ENCODE measurements around the gene SEC14L2.
A peak's percentile ranks its signal among the peaks of the same experiment; 100 is the strongest.

SEC14L2 gene
- total RNA-seq, result 0.20 to 5.6 (median 1.0) reads per million in 17 experiments

DNA sequence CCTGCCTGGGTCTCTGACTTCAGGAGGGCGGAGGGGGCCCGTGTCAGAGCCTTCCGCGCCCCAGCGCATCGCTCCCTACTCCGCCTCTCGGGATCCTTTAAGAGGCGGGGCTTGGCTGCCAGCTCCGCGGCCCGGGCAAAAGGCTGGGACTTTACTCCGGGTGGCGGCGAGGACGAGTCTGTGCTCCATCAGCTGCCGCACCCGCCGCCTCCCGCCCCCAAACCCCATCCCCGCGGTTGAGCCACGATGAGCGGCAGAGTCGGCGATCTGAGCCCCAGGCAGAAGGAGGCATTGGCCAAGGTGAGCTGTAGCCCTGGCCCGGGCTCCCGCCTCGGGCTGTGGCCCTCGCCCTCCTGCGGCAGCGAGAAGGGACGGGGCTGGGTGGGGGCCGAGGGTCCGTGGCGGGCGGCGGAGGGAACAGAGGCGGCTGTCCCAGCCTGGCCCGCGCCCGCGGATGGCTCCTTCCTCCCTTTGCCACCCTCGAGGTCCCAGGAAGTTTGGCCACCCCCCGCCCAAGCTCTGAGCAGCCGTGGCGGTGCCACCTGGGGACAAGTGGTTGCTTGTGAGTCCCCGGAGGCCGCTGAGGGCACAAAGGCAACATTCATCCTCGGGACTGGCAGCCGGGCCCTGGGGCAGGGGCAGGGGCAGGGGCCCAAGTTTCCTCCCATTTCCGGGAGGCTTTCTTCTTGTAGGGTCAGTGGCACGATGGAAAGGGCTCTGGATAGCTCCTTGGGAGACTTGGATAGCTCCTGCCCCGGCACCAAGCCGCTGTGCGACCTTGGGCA, at the start of gene SEC14L2:
TSS of gene SEC14L2 (plus strand) at position 148 of the 785 bp plus-strand sequence. CDS start at position 247, 99 bp downstream.
- peak; percentile 43 to 71 (median 53) for DNase-seq

DNA sequence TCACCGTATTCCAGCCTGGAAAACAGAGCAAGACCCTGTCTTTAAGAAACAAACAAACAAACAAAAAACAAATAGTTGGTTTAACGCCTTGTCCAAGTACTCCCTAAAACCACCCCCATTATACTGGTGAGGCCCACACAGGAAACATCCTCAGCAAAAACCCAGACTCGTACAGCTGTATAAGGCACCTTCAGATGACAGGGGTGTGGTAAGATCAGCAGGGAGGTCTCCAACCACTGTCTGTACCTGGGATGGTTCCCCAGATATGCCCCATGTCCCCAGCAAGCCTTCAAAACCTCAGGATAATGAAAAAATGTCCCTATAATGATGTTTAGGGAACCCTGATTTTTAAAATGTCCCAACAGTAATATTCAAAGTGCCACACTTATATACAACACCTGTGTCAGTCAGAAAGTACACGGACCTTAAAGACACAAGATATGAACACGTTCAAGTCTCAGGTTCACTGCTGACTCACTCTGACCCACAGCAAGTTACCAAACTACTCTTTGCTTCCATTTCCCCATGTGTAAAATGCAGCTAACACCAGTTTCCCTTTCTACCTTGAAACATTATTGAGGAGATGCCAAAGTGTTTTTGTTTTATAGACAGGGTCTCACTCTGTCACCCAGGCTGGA, 49.4 kb upstream of the SEC14L2 start:
- no peak for DNase-seq

DNA sequence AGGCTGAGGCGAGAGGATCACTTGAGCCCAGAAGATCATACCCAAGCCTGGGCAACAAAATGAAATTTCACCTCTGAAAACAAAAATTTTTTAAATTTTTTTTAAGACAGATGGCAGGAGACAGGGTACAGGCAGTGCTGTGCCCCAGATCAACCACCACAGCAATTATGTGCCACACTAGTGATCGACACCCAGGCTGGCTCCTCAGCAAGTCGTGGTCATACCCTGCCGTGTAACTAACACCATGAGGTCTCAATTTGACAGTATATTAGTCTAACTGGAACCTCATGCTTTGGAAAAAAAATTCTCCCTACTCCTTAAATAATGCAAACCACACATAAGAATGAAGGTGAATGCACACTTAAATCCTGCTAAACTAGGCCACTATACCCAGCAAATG, 48.4 kb upstream of the SEC14L2 start:
- DNase-seq, result no peak

DNA sequence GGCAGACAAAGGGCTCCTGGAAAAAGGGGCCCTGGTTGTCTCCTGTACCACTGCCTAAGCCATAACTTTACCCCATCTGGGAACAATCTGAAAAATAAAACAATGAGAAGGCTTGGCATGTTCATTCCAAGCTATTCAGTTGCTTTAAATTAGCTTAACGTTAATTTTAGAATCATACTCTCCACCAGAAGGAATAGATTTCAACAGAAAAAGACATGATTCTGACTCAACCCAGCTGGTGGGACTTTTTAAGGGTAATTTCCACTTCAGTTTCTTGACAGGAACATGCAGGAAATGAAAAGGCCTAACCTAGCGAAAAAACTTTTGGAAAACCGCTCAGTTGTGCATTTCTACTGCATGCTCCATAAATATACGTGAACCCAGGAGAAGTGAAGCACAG, 48.0 kb upstream of the SEC14L2 start:
- peak in 2 of 4 experiments; percentile 28 to 34 for DNase-seq

DNA sequence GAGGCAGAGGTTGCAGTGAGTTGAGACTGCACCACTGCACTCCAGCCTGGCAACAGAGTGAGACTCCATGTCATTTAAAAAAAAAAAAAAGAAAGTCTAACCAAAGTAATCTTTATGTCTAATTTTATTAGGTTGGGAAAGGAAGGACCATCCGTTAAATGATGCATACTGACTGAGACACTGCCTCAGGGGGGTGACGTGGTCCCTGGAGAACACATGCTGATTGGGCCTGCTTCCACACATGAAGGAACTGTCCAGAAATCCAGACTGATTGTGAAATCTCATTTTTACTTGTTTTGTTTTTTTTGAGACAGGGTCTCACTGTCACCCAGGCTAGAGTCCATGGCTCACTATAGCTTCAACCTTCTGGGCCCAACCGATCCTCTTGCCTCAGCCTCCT, 45.6 kb upstream of the SEC14L2 start:
- no peak for DNase-seq

DNA sequence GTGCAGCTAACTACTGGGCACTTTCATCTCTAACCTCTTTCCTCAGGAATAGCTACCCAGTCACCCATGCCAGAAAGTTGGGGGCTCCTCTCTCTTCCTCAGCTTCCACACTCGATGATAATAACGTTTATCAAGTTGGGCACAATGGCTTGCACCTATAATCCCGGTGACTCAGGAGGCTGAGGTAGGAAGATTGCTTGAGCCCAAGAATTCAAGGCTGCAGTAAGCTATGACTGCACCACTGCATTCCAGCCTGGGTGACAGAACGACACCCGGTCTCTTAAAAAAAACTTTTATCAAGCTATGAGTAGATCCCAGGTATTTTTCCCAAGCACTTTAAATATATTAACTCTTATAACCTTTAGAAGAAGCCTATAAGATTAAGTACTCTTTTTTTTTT, 42.2 kb upstream of the SEC14L2 start:
- no peak for DNase-seq

DNA sequence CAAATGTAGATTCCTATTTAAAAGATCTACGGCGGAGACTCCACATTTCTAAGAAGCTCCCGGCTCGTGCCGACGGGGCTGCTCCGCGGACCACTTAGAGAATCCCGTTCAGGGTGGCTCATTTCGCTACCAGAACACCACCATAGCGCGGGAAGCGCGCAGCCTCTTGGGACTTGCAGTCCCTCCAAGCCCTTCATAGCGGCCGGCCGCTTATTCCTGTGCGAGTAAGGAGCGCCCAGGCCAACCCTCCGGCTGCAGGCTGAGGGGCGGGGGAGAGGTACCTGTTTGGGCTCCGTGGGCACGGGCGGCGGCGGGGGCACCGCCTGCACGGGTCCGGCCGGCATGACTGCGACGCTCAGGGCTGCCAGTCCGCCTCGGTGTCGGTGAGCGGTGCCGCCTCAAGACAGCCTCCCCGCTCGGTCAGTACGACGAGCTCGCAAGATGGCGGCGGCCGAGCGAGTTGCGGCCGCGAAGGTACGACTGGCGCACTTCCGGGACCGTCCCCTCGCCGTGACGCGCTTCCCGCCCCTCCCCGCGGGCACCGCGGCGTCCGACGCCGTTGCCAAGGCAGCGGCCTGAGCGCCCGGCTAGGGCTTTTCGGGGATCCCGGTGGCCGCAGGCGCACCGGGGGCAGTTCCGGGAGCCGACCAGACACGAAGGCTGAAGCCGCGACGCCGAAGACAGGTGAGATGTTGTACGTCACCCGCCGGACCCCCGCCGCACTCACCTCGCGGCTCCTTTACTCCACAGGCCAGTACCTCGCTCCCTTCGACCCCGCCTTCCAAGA, 40.2 kb upstream of the SEC14L2 start, which contains the start of the genes CCDC157 and SF3A1:
TSS of gene CCDC157 (plus strand) at position 559 of the 787 bp plus-strand sequence. CDS start 8,994 bp downstream, outside the sequence.
TSS of gene SF3A1 (minus strand) at position 446 of the 787 bp plus-strand sequence. CDS start at position 344, 102 bp downstream.
- DNase-seq, result peak; percentile 94 to 97 (median 96)

DNA sequence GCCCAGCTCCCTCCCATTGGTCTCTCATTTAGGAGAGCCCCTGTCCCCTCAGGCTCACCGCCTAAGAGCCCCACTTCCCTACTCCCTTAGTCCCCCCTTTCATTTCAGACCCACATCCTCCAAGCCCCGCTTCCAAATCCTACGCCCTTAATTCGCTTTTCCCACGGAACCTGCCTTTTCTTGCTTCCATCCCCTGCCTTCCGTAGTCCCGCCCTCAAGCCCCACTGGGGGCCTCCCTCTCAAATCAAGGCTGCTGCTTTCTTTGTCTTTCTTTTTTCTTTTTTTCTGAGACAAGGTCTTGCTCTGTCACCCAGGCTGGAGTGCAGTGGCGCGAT, 39.6 kb upstream of the SEC14L2 start:
- peak in 2 of 4 experiments; percentile 5 to 14 for DNase-seq

DNA sequence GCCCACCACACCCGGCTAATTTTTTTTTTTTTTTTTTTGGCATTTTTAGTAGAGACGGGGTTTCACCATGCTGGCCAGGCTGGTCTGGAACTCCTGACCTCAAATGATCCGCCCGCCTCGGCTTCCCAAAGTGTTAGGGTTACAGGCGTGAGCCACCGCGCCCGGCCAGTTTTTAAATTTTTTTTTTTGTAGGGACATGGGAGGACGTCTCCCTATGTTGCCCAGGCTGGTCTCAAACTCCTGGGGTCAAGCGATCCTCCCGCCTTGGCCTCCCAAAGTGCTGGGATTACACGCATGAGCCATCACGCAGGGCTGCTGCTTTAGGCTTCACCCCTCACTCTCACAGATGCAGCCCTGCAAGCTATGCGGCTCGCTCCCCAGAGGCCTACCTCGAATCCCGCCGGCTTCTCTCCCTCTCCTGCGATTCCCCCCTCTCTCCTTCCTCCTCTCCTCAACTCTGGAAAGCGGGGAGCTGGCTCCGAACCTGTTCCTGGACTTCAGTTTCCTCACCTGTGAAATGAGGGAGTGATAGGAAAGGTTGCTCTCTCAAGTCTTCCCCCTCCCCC, 39.1 kb upstream of the SEC14L2 start:
- DNase-seq, result no peak

DNA sequence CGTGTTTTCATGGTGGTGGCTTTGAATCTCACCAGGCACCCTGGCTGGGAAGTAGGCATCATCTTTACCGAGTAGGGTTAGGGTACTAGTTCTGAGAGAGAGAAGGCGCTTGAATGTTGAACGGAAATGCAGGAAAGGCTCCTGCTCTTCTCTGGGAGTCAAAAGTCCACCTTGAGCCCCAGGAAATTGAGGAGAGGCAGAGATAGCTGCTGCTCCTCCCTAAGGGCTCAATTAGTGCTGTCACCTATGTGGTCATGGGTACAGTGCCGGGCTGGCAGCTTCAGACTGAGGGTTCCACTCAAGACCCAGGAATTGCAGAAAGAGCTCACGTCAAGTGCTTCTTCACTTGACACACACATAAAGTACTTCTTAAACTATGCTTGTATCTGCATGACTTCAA, 38.3 kb upstream of the SEC14L2 start:
- DNase-seq, result no peak

DNA sequence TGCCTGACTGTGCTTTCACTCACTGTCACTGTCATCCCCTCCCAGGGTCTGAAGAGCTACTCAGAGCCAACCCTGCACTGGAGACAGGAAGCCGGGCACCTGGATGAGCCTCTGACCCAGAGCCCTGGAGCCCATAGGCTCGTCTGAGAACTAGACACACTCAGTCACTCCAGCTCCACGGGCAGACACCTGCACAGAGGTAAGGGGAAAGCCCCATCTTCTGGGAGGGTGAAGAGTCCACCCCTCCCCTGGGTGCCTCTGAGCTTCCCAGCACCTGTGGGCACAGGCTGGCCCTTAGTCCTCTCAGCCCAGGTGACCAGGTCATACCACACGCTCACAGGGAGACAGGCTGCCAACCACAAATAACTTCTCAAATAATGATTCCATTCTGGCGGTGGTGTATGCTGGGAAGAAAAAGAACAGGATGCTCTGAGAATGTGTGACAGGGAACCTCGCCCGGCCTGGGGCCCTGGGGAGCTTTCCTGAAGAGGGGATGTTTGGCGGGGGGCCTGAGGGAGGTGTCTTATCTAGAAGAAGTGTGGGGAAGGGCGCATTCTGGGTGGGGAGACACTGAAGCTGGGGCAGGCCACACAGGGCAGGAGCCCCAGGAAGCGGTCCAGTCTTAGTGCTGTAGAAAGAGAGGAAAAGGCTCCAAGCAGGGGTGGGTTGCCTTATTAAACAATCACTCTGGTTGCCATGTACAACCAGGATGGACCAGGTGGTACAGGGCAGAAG, 34.7 kb upstream of the SEC14L2 start:
- no peak for DNase-seq

DNA sequence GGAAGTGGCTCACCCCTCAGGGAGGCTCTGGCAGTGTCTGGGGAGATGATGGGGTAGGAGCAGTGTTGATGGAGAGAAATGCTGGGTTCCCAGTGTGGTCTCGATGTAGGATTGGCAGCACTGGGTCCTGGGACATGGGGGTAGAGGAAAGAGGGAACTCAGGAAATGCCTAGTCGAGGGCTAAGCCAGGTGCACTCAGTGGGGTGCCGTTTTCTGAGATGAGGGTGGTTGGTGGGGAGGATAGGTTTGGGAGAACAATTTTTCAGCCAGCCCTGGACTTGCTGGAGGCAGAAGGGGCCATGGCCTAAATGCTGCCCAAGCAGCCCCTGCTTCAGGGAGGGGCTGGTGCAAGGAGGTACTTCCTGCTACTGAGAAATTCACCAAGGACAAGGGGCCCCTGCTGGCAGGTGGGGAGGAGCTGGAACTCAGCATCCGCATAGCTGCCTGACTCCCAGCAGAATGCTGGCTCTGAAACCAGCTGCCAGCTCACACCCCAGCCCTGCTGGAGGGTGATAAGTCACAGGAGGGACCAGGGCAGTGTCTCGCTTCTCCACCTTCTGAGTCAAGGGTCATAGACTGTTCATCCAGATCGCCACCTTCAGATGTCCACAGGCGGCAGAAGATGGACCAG, 34.1 kb upstream of the SEC14L2 start:
- DNase-seq, result no peak

DNA sequence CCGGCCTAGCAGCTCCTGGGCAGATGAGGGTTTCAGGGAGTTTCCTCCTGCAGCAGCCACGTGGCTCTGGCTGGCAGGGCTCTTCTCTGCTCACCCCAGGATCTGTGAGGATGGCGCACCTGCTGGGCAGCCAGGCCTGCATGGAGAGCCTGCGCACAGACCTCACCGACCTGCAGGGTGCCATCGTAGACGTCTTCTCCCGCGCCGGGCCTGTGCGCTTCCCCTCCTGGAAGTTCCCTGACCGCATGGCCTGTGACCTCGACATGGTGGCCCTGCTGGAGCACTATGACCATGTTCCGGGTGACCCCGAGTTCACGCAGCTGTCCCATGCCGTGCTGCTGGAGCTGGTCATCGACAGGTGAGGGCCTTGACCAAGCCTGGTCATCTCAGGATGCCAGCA, 30.9 kb upstream of the SEC14L2 start:
- no peak for DNase-seq

DNA sequence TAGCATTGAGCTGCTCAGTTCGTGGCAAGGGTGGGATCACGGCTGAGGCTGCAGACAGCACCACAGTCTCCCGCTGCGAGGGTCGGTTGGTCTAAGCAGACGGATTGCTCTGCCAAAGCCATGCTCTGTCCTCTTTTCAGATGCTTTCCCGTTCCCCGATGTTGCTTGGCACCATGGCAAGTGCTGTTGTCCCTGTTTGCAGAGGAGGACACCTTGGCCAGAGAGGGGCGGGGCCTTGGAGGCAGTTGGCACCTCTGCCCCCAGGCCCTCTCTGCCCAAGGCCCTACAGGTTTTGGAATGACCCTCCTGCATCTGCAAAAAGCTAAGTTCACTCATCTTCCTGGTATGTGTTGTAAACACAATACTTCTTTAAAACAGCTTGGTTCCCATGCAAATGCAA, 28.4 kb upstream of the SEC14L2 start:
- DNase-seq, result no peak

DNA sequence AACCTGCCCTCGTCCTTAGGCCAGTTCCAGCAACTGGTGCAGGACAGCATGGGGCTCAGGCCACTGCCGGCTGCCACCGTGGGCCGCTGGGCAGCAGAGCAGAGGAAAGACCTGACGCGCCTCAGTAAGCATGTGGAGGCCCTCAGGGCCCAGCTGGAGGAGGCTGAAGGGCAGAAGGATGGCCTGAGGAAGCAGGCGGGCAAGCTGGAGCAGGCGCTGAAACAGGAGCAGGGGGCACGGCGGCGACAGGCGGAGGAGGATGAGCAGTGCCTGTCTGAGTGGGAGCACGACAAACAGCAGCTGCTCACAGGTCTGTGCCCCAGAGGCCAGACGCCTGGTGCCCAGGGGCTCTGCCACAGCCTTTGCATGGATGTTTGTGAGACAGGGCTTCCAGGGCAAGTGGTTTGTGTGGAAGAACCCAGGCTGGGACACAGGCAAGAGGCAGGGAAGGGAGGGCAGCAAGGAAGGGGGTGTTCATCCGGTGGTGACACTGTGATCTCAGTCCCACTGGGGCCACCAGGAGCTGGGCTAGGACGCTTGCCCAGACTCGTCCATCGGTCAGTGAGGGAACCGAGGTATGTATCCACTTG, 26.1 kb upstream of the SEC14L2 start:
- no peak for DNase-seq

DNA sequence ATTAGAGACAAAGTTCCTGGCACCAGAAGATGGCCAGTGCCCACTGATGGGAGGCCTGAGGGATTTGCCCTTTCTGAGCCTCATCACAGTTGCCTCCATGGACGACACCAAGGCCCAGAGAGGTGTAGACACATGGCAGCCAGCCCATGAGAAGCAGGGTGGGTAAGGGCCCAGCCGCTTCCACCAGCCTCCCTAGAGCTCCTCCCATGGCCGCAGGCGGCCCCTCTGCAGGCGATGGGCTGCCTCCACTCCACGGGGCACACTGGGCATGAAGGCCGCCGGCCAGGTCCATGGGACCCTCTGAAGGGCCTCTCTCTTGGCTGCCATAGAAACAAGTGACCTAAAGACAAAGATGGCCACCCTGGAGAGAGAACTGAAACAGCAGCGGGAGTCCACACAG, 25.5 kb upstream of the SEC14L2 start:
- DNase-seq, result no peak

DNA sequence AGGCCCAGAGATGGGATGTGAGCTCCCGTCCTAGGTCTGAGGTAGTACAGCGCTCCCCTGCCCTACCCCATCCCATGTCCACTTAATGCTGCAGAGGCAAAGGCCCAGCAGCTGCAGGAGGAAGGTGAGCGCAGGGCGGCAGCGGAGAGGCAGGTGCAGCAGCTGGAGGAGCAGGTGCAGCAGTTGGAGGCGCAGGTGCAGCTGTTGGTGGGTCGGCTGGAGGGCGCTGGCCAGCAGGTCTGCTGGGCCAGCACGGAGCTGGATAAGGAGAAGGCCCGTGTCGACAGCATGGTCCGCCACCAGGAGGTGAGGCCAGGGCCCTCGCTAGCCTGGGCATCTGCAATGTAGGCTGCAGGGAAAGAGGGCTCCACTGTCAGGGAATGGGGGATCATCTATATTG, 24.8 kb upstream of the SEC14L2 start:
- DNase-seq, result no peak

DNA sequence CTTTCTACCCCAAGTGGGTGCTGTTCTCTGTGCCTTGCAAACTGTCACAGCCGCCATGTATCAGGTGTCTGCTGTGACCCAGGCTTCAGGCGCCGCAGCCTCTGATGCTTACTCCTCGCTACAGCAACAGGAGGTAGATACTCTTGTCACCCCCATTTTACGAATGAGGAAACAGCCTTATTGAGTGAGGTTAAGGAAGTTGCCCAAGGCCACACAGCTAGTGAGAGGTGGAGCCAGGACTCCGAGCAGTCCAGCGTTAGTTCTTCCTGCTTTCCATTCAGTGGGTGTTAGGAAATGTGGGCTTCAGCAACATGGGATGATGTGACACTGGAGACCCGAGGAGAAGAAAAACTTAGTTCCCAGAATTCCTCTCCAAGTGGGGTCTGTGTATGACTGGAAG, 23.9 kb upstream of the SEC14L2 start:
- DNase-seq, result peak; percentile 63 to 82 (median 79)

DNA sequence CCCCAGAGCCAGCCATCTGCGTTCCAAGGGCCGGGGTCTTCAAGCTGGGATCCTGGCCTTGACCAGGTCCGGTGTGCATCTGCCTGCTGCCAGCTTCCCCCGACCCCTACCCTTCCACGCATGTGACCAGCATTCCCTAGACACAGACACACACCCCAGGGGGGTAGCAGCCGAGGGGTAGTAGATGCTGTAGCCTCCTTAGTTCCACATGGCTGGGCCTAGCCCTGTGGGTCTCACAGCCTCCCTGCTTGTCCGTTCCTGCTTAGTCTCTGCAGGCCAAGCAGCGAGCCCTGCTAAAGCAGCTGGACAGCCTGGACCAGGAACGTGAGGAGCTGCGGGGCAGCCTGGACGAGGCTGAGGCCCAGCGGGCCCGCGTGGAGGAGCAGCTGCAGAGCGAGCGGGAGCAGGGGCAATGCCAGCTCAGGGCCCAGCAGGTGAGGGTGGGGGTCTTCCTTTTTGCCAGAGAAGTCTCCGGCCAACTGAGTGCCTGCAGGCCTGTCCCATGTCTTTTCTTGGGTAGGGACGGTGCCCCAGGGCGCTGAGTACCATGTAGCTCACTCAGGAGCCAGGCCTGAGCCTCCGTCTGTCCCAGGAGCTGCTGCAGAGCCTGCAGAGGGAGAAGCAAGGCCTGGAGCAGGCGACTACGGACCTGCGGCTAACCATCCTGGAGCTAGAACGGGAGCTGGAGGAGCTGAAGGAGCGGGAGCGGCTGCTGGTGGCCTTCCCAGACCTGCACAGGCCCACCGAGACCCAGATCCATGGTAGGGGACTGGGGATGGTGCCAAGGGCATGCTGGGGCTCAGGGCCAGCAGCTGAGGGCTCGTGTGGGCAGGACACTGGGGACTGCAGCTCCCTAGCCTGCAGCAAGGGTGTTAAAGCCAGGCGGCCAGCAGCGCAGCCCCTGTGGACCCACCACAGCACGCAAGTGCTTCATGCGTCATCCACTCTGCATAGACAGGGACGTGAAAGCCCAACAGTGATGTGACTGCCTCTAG, 23.2 kb upstream of the SEC14L2 start:
- DNase-seq, result no peak

DNA sequence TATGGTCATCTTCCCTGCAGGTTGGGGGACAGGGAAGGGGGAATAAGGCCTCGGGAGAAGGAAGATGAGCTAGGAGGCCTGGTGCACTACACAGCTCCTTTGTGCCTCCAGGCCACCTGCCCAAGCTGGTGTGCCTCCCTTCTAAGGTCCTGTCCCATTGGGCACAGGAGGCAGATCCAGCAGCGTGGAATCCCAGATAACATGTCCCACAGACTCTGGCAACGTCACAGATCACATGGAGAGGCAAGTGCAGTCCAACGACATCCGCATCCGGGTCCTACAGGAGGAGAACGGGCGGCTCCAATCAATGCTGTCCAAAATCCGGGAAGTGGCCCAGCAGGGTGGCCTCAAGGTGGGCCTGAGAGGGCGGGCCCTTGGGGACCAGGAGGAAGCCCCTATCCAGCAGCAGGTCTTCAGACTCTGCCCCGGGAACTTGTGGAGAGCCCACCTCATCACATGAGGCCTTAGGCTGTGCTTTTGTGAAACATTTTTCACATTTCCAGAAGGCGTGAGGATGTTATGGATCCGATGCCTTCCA, 21.4 kb upstream of the SEC14L2 start:
- no peak for DNase-seq

All from suppressor macrophage (primary cell).